Measurements from ENCODE around the gene MAEL.

Gene MAEL

DNA sequence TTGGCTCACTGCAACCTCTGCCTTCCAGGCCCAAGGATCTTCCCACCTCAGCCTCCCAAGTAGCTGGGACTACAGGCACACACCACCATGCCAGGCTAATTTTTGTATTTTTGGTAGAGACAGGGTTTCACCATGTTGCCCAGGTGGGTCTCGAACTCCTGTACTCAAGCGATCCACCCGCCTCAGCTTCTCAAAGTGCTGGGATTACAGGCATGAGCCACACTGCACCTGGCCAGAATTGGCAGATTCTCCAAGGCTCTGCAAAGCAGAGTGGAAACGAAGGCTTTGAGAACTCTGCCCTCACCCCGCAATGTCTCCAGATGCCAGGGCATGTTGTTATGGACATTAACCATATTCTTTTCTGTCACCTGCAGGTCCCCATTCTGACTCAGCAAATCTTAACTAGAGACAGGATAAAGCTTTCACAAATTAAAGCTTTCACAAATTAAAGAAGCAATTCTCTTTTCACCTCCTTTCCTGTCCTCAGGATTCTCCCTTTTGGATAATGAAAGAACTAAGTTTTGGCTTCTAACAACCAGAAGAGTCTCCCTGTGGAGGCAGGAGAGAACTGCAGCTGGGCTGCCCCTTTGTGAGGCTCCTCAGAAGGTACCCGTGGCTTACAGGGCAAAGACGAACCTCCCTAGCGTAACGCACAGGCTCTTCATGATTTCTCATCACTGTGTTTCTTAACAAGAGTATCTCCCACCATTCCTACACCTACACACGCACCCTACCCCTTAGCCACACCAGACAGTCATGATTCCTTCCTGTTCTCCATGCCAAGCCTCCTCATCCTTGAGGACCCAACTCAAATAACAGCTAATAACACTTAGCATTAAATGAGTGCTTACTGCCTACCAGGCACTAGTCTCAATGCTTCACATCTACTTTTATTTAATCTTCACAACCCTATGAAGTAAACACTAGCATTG lies 71.3 kb downstream of the MAEL start:
- Histone ChIP-seq H3K4me2 (ENCODE audit: low read depth, low read length, poor library complexity, severe bottlenecking) (no peak overlapping the region), H3F3A (ENCODE audit: low read depth) (0 out of 2 replicates have a peak, but pooled peaks cover 3% of the 10 kb centered on the region), H3K27me3 (ENCODE audit: insufficient read depth, low read length, poor library complexity, severe bottlenecking) (no peaks in the 10 kb centered on the region), H3K4me3 (ENCODE audit: low read length, poor library complexity, severe bottlenecking) (no peak overlapping the region), H3K4me1 (ENCODE audit: insufficient read depth, low read length, poor library complexity, severe bottlenecking) (no peaks in the 10 kb centered on the region), H3K9me3 (ENCODE audit: insufficient read depth, low read depth, low read length) (no peaks in the 10 kb centered on the region), H4K20me1 (ENCODE audit: insufficient read depth, low read length, poor library complexity, severe bottlenecking) (no peaks in the 10 kb centered on the region), H3K79me2 (ENCODE audit: insufficient read depth, low read length) (no peaks in the 10 kb centered on the region), H3K9me2 (replicated peaks; ENCODE audit: low read depth, low read length) (no peaks in the 10 kb centered on the region), H3K36me3 (ENCODE audit: insufficient read depth, low read length) (peaks cover 64% of the 10 kb centered on the region; the same call in 1 of the 2 replicates), H3K9ac (ENCODE audit: low read depth, low read length, poor library complexity, severe bottlenecking) (no peak overlapping the region), H2AFZ (ENCODE audit: low read length) (no peak overlapping the region)
- TF ChIP-seq, protein P1, sequence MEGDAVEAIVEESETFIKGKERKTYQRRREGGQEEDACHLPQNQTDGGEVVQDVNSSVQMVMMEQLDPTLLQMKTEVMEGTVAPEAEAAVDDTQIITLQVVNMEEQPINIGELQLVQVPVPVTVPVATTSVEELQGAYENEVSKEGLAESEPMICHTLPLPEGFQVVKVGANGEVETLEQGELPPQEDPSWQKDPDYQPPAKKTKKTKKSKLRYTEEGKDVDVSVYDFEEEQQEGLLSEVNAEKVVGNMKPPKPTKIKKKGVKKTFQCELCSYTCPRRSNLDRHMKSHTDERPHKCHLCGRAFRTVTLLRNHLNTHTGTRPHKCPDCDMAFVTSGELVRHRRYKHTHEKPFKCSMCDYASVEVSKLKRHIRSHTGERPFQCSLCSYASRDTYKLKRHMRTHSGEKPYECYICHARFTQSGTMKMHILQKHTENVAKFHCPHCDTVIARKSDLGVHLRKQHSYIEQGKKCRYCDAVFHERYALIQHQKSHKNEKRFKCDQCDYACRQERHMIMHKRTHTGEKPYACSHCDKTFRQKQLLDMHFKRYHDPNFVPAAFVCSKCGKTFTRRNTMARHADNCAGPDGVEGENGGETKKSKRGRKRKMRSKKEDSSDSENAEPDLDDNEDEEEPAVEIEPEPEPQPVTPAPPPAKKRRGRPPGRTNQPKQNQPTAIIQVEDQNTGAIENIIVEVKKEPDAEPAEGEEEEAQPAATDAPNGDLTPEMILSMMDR (conservative IDR thresholded peaks at IDR 0.05; ENCODE audit: low read length), result peak; percentile 38; the same call in 1 of the 2 replicates
- TF ChIP-seq EZH2phosphoT487 (IDR thresholded peaks at IDR 0.05; ENCODE audit: borderline replicate concordance), result no peak

DNA sequence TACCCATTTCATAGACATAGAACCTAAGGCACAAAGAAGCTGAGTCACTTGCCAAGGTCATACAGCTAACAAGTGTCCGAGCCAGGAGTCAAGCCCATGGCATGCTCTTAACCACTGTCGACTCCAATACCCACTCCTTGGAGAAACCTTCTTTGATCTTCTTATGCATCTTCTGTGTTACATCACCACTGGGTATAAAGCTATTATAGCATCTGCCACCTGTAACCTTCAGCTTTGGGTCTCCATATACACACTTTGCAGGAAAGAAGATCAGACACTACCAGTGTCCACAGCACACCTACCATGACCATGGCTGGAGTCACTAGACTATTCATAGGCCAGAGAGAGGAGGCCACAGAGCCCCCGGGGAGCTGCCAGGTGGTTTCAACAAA lies 72.0 kb downstream of the MAEL start:
- TF ChIP-seq EZH2phosphoT487 (IDR thresholded peaks at IDR 0.05; ENCODE audit: borderline replicate concordance), result no peak
- TF ChIP-seq, protein P1 (conservative IDR thresholded peaks at IDR 0.05; ENCODE audit: low read length), result no peak
- Histone ChIP-seq H3K9me2 (replicated peaks; ENCODE audit: low read depth, low read length) (no peaks in the 10 kb centered on the region), H3F3A (ENCODE audit: low read depth) (0 out of 2 replicates have a peak, but pooled peaks cover 3% of the 10 kb centered on the region), H3K4me1 (ENCODE audit: insufficient read depth, low read length, poor library complexity, severe bottlenecking) (no peaks in the 10 kb centered on the region), H3K9ac (ENCODE audit: low read depth, low read length, poor library complexity, severe bottlenecking) (no peak overlapping the region), H3K36me3 (ENCODE audit: insufficient read depth, low read length) (peaks cover 64% of the 10 kb centered on the region; the same call in 1 of the 2 replicates), H2AFZ (ENCODE audit: low read length) (no peak overlapping the region), H3K4me3 (ENCODE audit: low read length, poor library complexity, severe bottlenecking) (no peak overlapping the region), H3K9me3 (ENCODE audit: insufficient read depth, low read depth, low read length) (no peaks in the 10 kb centered on the region), H4K20me1 (ENCODE audit: insufficient read depth, low read length, poor library complexity, severe bottlenecking) (no peaks in the 10 kb centered on the region), H3K4me2 (ENCODE audit: low read depth, low read length, poor library complexity, severe bottlenecking) (no peak overlapping the region), H3K79me2 (ENCODE audit: insufficient read depth, low read length) (no peaks in the 10 kb centered on the region), H3K27me3 (ENCODE audit: insufficient read depth, low read length, poor library complexity, severe bottlenecking) (no peaks in the 10 kb centered on the region)

DNA sequence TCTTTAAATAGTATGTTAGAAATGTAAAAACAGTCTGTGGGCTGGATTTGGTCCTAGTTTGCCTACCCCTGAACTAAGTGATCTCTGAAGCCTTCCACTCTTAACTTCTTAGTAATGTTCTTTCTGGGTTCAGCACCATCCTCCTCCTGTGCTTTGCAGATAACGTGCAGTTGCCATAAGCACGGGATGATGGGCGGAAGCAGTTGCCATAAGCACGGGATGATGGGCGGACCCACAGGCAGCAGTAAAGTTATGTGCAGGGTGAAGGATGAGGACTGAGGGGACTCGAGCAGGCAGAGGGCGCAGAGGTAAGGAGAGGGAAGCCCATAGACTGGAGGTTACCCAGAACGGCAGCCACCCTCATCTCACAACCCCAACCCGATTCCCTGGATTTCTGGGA lies 75.5 kb downstream of the MAEL start:
- Histone ChIP-seq H3K4me3 (ENCODE audit: low read length, poor library complexity, severe bottlenecking) (no peak overlapping the region), H3K4me1 (ENCODE audit: insufficient read depth, low read length, poor library complexity, severe bottlenecking) (no peaks in the 10 kb centered on the region), H3K4me2 (ENCODE audit: low read depth, low read length, poor library complexity, severe bottlenecking) (no peak overlapping the region), H3K36me3 (ENCODE audit: insufficient read depth, low read length) (peaks cover 63% of the 10 kb centered on the region; the same call in 1 of the 2 replicates), H3F3A (ENCODE audit: low read depth) (no peaks in the 10 kb centered on the region), H3K27me3 (ENCODE audit: insufficient read depth, low read length, poor library complexity, severe bottlenecking) (no peaks in the 10 kb centered on the region), H3K9me2 (replicated peaks; ENCODE audit: low read depth, low read length) (no peaks in the 10 kb centered on the region), H3K79me2 (ENCODE audit: insufficient read depth, low read length) (no peaks in the 10 kb centered on the region), H2AFZ (ENCODE audit: low read length) (no peak overlapping the region), H3K9ac (ENCODE audit: low read depth, low read length, poor library complexity, severe bottlenecking) (no peak overlapping the region), H3K9me3 (ENCODE audit: insufficient read depth, low read depth, low read length) (no peaks in the 10 kb centered on the region), H4K20me1 (ENCODE audit: insufficient read depth, low read length, poor library complexity, severe bottlenecking) (no peaks in the 10 kb centered on the region)
- TF ChIP-seq, protein P1 (conservative IDR thresholded peaks at IDR 0.05; ENCODE audit: low read length), result no peak
- TF ChIP-seq EZH2phosphoT487 (IDR thresholded peaks at IDR 0.05; ENCODE audit: borderline replicate concordance), result no peak

Data from Loucy (cell line).